Measurements from ENCODE around the gene YKT6.

The YKT6 gene

DNA sequence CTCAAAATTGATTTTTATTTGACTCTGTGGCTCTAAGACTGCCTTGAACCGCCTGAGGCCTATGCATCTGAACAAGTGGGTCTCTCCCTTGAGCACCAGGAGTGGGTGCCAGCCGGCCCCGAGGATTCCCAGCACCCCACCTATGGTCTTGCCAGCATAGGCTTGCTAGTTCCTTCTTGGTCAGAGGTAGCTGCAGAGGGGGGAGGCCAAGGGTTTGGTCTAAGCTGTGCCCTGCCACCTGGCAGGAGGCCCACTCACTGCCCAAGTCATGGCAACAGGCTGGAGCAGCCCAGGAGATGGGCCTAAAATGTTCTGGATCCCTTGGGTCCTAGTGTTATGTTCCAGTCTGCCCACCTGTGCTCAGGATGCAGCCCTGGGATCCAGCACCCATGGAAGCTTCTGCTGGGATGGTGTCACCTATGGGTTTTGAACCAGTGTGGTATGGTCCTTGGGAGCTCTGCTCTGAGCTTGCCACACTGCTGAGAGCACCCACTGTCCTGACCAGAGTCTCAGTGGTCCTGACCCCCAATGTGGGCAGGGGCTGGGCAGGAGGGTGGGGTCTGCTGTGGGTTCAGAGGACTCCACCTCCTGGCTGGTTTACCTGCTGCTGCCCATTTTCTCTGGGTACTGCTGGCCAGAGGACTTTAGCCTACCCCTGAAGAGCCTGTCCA lies 12.6 kb downstream of the YKT6 start:
- TF ChIP-seq, protein P1, sequence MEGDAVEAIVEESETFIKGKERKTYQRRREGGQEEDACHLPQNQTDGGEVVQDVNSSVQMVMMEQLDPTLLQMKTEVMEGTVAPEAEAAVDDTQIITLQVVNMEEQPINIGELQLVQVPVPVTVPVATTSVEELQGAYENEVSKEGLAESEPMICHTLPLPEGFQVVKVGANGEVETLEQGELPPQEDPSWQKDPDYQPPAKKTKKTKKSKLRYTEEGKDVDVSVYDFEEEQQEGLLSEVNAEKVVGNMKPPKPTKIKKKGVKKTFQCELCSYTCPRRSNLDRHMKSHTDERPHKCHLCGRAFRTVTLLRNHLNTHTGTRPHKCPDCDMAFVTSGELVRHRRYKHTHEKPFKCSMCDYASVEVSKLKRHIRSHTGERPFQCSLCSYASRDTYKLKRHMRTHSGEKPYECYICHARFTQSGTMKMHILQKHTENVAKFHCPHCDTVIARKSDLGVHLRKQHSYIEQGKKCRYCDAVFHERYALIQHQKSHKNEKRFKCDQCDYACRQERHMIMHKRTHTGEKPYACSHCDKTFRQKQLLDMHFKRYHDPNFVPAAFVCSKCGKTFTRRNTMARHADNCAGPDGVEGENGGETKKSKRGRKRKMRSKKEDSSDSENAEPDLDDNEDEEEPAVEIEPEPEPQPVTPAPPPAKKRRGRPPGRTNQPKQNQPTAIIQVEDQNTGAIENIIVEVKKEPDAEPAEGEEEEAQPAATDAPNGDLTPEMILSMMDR (IDR thresholded peaks at IDR 0.05), result no peak

DNA sequence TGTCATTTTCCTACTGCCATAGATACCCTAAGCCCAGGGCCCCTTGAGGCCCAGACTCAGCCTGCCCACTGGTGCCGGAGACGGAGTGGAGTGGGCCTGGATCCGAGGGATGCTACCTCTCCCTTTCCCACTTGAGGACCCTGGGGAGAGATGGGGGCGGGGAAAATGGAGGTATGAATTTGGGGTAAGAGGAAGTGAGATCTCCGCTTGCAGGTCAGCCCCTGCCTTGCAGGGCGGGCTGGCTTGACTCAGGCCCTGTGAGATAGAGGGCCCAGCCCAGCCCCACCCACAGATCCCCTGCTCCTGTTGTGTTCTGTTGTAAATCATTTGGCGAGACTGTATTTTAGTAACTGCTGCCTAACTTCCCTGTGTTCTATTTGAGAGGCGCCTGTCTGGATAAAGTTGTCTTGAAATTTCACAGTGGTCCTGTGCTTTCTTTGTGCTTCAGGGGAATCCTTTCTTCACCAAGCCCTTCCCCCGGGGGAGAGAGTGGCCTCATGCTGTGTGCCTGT lies 13.2 kb downstream of the YKT6 start:
- TF ChIP-seq, protein P1 (IDR thresholded peaks at IDR 0.05), result no peak

DNA sequence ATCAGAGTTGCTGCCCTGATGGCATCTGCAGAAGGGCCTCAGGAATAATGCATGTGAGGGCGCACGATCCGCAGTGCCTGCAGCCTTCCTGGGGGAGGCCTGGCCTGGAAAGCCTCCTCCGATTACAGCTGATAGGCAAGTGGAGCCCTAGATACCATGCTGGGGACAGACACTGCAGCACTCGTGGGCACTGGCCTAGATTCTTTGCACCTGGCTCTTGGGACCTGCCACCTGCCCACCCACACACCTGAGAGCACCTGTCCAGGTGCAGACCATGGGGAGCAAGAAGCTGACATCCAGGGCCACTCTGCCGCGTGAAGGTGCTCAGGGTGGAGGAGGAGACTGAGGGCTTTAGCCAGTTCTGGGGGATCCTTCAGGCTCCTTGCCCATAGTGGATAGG lies 14.8 kb downstream of the YKT6 start:
- TF ChIP-seq, protein P1 (IDR thresholded peaks at IDR 0.05), result no peak

DNA sequence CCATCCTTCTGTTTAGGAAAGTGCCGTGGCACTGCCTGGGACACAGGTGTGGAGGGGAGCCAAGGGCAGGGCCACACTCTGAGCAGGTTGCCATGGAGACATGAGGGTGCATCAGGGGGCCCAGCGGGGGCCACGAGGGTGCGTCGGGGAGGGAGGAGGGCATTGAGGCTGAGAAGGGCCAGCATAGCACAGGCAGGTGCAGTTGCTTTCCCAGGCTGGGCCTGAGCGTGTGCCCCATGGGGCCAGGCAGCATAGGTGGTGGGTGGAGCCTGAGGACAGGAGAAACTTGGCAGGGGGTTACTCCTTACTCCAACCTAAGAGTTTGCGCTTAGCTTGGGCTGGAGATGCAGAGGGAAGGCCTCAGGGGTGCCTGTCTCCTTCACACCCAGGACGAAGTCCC lies 15.2 kb downstream of the YKT6 start:
- TF ChIP-seq, protein P1 (IDR thresholded peaks at IDR 0.05), result no peak

DNA sequence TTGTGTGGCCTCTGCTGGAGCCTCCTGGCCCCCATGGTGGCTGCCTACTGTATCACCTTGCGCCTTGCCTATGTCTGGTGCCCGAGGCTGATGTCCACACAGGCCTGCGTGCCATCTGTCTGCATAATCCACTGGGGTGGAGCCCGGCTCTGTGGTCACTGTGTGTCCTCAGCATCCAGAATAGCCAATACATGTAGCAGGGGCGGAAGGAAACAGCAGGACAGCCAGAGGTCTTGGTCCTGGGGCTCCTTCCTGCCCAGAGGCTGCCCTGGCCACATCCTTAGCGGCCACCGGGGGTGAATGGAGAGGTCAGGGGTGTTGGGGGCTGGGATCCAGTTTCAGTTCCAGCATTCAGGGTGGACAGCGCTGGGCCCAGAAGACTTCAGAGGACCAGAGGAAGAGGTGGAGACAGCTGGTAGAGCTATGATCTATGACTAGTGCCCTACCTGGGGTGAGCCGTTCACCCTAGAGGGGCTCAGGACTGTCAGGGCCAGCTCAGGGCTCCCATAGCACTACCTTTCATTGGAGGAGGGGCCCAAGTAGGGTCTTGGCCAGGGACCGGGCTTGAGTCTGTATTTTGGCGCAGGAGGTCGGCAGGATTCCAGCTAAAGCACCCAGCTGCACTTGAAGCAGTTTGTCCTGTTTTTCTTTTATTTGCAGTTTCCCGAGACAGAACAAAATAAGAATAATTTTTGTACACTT lies 15.9 kb downstream of the YKT6 start:
- TF ChIP-seq, protein P1 (IDR thresholded peaks at IDR 0.05), result no peak

DNA sequence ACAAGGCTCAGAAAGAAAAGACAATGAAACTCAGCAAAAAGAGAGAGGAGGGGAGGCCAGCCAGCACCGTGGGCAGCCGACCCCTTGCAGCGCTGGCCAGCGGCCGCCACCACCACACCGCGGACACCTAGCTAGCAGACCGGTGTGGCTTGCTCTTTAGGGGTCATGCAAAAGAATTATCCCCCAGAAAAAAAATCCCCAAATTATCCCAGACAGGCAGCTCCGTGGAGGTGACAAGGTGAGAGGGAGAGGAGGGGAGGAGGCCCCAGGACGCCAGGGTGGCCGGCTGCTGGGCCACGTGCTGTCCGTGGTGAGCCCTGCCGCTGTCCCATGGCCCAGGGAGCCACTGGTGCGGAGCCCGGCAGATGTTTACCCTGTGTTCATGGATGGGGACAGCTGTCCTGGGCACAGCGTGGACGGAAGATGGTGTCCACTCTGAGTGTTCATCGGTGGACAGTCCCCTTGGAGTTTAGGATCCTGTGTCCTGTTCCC lies 16.5 kb downstream of the YKT6 start:
- TF ChIP-seq, protein P1 (IDR thresholded peaks at IDR 0.05), result no peak

DNA sequence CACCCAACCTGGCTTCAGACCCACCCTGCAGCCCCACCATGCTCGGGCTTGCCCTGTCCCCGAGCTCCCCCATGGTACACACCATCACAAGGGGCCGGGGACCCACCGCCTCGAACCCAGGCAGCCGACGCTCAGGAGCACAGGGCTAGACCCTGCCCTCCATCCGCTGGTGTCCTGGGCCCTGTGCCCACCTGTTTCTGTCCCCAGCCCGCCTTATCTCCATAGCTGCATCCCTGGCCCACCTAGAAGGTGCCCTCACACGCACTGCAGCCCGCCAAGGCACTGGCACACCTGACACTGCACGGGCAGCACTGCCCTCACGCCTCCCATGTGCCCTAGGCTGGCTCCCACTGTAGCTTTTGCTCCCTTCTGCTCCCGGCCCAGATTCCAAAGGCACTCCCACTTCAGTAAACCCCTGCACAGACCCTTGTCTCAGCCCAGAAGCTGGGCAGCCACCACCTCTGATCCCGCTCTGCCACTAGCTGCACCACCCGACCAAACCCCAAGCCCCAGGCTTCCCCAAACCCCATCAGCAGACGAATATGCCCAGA lies 17.1 kb downstream of the YKT6 start:
- TF ChIP-seq, protein P1 (IDR thresholded peaks at IDR 0.05), result no peak
